Measurements from ENCODE around the gene HERC2.

The HERC2 gene

DNA sequence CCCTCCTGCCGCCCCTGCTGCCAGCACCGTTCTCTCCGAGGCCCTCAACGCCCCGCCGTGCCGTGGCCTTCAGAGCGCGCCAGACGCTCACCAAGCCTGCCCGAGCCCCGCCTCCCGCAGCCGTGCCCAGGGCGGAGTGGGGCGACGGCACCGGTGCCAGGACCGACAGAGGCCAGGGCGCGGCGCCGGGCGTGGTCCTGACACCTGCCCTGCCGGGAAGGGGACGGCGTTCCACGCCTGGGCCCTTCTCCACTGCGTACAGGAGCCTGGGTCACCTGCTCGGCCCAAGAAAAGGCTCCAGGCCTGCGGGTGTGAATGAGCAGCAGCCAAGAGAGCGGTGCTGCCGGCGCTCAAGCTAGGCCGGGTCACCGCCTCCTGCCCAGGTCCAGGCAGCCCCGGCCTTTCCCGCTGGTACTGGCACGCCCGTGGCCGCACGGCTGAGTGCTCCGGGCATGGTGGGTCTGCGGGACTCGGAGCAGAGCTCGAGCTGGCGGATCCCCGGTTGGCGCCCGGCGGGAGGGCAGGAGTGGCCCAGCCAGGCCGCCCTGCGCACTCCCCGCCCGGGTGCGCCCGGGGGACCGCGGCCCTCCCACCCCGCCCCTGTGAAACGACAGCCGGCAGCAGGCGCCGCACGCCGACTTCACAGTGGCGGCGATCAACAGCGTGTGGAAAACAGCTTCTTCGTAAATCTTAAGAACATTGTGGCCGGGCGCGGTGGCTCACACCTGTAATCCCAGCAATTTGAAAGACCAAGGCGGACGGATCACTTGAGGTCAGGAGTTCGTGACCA is 227.1 kb downstream of the HERC2 start:
- no peak for DNase-seq

DNA sequence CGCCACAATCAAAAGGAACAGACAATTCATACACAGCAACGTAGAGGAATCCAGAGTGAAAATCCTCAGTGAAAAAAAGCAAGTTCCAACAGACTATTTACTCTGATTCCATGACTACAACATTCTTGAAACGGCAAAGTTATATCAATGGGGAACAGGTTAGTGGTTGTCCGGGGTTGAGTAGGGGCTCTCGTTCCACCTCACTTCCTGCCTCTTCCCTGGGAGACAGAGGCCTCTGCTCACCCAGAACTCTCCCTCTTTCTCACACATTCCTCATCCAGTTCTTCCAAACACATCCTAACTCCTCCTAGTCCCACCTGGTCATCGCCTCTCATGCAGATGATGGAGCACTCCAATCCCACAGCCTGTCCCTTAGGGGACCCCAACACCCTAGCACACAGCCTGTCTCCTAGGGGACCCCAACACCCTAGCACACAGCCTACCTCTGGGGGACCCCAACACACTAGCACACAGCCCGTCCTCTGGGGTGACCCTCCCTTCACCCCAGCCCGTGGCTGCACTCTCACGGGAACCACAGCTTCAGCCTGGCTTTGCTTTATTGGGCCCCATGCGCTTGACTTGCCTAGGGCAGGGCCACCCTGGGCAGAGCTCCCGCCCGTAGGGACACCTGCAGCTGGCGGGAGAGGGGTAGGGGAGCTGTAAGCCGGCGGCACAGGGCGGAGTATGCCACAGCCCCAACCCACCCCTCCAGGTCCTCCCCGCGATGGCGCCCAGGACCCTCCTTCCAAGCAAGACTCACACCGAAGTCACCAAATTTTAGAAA is 228.0 kb downstream of the HERC2 start:
- DNase-seq = no peak

DNA sequence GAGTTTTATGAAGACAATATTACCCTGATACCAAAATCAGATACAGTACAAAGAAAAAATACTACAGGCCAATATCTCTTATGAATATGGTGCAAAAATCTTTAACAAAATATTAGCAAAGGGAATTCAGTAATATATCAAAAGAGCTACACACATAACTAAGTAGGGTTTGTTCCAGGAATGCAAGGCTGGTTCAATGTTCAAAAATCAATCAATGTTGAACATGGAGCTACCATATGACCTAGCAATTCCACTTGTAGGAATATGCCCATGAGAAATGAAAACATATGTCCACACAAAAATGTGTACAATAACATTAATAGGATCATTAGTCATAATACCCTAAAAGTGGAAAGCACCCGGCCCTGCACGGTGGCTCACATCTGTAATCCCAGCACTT is 230.7 kb downstream of the HERC2 start:
- DNase-seq = no peak

DNA sequence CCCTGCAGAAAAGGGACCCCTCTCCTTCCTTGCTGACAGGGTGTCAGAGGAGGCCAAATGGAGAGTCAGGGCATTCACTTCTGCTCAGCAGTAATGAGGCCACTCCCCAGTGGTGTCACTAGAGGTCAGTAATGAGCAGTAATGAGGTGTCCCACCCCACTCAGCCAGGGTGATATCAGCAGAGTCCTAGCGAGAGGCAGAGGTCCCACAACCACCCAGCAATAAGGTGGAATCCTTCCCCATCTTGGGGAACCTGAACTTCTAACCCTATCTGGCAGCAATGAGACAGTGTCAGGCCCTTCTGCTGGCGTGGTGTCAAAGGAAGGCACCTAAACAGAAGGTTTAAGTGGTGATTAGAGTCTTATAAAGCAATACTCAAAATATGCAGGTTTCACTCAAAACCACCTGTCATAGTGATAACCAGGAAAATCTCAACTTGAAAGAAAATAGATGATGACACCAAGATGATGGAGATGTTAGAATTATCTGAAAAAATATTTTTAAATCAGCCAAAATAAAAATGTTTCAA is 235.7 kb downstream of the HERC2 start:
- peak; percentile 44 for DNase-seq

DNA sequence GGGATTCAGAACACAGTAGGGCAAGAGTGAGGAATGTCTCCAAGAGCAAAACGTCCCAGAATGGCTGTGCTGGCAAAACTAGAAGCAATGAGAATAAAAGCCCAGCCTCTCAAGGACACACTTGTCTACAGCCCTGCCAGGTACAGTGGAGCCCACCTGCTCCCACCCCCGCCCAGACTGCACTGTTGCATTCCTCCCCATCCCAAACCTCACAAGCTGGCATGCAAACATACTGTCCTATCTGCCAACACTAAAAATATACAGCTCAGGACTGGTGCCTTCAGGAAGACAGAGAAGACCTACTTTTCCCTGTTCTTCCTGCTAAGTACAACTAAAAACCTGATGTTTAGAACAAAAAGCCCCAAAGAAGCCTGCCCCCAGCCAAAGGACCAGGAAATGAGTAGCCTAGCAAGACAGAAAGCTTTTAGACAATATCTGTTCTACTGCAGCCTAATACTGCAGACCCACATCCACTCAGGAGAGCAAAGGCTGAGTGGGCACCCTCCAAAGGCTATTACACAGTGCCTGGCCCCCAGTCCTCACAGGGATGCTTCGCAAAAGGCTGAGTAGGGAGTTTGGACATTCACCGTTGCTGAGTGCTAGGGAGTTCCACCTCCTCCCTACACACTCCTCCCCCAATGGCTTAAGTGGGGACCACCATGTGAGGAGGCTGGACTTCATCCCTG is 236.3 kb downstream of the HERC2 start:
- no peak for DNase-seq

DNA sequence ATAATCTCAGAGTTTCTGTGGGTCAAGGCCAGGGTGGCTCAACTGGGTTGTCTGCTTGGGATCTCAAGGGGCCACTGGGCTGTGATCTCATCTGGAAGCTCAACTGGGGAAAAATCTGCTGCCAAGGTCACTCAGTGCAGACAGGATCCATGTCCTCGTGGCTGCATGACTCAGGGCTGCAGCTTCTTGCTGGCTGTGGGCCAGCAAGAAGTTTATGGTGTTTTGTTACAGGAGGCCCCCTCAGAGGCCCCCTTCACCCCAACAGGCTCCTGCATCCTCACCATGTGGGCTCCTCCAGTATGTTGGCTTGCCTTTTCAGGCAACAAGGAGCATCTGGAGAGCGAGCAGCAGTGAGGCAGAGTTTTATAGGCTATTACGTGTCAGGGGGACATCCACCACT is 237.4 kb downstream of the HERC2 start:
- DNase-seq = no peak

DNA sequence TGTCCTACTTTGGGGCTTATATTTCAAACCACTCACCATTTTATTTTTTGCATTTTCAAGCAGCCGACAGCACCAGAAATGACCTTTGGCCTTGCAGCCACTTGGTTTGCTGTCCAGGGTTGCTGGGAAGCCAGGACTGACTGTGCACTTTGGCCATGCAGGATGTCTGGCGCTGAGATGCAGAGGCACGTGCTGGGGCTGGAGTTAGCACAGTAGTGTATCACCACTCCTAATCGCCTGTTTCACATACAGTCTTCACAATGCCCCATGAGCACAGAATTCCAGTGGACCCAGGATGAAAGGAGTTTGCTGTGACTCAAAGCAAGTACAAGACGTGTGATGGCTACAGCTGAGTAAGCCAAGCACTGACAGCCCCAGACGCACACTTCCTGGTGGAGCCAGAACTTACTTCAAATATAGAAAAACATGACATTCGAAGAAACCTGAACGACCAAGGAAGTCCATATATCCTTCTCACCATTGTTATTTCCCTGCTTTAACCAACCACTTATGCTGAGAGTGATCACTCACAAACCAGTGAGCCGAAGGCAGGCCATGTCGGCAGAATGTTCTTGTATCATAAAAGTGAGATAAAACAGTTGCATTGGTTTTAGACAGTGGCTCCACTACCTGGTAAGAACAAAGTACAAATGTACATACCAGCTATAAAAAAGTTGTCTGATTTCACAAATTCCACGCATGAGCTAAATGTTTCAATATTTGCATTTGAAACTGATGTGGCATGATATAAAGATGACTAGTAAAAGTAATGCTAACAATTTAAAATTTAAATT is 238.9 kb downstream of the HERC2 start:
- DNase-seq = no peak

DNA sequence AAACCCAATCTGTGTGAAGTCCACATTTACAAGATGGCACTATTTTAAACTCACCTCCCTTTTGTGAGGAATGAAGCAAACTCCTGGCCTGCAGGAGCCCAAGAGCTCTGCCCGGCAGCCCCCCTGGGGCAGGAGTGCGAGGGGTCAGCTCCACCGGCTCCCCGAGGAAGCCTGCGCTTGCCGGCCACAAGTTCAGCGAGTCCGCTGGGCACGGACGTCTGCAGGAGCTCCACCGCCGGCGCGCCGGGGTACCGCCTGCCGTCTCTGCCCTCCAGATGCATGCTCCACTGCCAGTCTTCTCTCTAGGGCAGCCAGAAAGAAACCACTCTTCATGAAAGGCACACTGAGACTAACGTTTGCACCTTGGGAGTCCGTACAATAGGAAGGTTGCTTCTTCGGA is 240.4 kb downstream of the HERC2 start:
- DNase-seq = no peak

DNA sequence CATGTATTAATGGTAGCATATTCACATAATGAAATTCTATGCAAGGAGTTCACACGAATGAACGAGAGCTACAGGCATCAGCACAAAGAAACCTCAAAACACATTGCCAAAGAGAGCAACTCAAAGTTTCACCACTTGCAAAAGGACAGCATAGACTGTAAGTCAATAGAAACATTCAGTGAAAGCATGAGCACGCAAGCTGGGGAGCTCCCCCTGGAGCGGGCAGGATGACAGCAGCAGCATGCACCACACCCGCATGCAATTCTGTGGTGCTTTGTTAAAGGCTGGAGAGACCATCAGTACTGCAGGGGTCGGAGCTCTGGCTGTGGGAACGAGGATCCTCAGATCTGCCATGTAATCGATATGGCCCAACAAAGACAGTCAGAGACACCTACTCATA is 241.6 kb downstream of the HERC2 start:
- no peak for DNase-seq

DNA sequence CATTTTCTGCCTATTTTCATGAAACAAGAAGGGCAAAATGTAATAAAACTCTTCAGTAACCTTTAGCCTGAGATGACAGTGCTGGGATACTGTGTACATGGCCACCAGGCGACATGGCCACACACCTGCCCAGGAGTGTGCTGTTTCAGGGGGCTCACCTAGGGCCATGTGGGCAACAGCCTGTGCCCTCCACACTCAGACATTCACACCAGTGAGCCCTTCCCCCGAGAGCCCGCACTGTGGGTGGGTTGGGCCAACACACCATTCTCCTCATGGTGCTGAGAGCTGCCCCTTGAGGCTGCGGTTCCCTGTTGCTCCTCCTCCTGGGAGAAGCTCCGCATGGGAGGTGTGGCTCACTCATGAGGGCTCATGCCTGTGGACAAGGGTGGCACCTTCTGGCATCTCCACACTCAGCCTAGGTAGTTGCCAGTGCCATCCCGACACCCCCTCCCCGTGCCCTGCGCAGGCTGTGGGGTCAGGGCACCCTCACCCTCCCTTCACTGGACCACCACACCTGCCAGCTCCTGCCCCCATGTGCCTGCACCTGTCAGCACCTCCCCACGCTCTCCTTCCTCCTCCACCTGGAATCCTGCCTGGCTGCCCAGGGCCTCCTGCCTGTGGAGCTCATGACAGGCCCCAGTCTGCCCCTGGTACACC is 242.5 kb downstream of the HERC2 start:
- no peak for DNase-seq

DNA sequence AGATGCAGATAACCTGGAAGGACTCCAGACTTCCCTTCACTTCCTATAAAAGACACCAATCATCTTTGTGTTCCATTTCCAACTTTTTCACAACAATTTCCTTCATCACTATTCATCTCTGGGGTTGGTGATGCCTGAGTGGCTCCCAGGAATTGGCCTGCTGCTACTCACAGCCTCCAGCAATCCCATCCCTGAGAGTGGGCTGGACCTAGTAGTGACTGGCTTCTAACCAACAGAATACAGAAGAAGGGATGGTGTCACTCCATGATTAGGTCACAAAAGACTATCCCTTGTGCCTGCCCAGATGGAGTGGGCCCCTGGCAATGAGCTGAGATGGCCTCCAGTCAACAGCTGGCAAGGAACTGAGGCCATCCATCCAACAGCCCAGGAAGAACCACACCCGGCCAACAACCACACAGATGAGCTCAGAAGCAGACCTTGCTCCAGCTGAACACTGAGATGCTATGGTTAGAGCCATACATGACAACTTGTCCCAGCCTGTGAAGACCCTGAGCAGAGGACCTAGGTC is 243.7 kb downstream of the HERC2 start:
- no peak for DNase-seq

DNA sequence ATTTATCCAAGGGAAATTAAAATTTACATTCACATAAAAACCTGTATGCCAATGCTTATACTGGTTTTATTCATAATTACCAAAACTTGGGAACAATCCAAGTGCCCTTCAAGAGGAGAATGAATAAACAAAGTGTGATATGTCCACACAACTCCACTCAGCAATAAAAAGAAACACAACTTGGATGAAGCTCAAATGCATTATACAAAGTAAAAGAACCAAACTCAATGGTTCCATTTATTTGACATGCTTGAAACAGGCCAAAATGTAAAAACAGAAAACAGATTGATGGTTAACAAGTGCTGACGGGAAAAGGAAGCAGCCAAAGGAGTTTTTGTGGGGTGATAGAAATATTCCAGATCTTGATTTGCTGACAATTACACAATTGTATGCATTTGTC is 246.4 kb downstream of the HERC2 start:
- DNase-seq = no peak

DNA sequence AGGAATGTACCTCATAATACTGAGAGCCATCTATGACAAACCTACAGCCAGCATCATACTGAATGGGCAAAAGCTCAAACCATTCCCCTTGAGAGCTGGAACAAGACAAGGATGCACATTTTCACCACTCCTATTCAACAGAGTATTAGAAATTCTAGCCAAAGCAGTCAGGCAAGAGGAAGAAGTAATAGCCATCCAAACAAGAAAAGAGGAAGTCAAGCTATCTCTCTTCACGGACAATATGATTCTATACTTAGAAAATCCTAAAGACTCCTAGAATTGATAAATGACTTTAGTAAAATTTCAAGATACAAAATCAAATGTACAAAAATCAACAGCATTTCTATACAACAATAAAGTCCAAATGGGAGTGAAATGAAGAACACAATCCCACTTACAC is 253.0 kb downstream of the HERC2 start:
- no peak for DNase-seq

DNA sequence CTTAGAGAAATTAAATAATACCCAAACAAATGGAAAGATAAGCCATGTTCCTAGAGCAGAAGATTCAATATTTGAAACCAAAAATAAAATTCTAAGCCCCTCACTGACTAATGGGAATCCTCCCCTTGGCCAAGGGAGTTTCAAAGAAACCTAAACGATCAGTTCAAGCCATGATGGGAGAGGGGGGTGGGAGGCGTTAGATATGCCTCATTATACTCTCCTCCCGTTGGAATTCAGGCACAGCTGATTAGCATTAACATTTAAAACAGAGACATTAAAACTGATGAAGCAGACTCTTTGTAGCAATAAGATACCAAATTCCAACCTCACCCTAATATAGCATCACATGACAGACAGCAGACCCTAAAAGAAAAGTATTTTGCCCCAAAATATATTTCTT is 255.7 kb downstream of the HERC2 start:
- DNase-seq = no peak

Data from right hindlimb (tissue), 1 donor.